Measurements from ENCODE around the gene MYL2.

MYL2 gene

DNA sequence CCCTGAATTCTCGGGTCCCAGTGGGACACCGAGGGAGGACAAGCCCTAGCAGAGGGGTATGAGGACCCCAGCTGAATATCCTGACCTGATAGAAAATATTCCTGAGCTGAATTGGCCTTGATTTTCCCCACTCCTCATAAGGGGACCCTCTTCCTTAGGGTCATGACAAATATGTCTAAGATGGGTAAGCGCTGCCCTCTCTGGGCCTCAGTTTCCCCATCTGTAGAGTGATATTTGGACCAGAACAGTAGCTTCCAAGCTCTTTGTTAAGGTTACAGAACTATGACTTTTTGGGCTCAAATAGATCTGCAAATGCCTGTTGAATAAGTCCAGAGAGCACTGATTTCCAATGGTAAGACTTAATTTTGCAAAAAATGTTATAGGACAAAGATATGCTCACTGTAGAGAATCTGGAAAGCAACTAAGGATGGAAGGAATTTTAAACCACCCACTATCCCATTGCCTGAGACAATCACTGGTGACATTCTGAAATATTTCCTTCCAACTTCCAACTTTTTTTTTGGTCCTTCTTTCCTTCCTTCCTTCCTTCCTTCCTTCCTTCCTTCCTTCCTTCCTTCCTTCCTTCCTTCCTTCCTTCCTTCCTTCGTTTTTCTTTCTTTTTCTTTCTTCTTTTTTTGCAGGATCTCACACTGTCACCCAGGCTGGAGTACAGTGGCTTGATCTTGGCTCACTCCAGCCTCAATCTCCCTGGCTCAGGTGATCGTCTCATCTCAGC is 32.0 kb downstream of the MYL2 start:
- no peak for DNase-seq

DNA sequence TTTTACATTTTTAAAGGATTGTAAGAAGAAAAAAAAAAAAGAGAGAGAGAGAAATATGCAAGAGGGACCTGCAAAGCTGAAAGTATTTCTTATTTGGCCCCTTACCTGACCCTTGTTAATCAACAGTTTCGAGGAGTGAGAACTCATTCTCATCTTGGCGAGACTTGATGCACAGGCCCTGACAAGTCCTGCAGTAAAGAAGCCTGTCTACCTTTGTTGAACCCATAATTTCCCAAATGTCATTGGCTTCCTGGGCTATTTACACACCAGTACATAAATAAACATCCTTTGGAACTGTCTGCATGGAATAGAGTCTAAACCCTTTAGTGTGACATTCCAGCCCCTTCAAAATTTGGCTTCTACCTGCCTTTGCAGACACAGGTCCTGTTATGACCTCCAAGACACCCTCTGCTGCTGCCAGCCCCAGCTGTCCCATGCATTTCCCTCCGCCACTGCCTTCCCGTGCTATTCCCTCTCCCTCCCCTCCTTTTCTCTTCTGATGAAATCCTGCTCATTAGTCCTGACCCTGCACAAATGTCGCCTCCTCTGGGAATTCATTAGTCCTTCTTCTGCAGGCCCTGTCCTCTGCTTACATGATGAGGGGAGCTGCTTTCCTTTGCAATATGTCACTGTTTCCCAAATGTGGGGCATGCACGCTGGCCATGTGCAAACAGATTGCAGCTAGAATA is 35.1 kb downstream of the MYL2 start:
- no peak for DNase-seq

DNA sequence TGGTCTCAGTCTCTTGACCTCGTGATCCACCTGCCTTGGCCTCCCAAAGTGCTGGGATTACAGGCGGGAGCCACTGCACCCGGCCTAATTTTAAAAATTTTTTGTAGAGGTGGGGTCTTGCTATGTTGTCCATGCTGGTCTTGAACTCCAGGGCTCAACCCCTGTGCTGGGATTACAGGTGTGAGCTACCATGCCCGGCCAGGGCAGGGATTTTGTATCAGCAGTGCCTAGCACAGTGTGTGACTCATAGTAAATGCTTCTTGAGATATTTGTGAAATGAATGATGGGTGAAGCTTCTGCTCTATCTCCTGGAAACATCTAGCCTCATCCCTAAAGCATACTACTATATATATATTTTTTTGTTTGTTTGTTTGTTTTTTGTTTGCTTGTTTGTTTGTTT is 37.1 kb downstream of the MYL2 start:
- DNase-seq: no peak

DNA sequence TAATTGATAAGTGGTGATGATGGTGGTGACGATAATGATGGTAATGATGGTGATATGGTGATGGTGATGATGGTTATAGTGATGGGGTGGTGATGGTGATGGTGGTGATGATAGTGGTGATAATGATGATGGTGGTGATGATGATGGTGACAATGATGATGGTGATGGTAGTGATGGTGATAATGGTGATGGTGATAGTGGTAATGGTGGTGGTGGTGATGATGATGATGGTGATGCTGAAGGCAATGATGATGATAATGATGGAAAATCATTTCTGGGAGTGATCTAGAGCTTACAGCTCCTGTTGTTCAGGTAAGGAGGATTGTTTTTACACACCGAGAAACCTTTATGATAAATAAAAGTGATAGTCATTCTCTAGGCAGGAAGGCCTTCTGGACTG is 39.7 kb downstream of the MYL2 start:
- no peak for DNase-seq

DNA sequence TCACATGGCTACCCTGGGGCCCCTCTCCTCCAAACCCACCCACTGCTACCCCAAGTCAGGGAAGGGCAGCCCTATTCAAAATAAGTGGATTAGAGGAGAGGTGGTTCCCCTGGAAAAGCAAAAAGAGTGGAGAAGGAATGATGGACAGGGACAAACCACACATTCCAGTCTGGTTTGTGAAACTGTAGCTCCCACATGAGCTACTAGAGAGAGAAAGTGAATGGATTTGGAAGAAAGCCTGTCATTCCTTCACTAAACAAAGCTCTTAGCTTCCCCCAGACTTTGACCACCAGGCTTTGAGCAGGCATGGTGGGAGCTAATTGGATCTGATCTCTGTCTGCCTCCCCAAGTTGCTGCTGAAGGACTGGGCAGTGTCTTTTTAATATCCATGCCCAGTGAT is 45.6 kb downstream of the MYL2 start:
- no peak for DNase-seq

DNA sequence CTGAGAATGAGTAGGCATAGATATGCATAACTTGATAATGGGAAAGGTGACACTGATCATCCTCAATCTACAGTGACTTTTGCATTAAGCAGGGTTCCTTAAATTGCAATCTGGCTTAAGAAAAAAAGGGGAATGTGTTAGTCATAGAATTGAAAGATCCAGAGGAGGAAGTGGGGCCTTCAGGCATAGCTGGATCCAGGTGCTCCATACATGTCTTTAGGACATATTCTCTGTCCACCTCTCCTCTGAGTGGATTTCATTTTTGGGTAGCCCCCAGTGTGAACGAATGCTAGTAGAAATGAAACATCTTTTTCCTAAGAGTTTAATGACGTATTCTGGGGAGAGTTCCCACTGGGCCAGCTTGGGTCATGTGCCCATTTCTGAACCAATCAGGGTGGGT is 46.0 kb downstream of the MYL2 start:
- DNase-seq: no peak

DNA sequence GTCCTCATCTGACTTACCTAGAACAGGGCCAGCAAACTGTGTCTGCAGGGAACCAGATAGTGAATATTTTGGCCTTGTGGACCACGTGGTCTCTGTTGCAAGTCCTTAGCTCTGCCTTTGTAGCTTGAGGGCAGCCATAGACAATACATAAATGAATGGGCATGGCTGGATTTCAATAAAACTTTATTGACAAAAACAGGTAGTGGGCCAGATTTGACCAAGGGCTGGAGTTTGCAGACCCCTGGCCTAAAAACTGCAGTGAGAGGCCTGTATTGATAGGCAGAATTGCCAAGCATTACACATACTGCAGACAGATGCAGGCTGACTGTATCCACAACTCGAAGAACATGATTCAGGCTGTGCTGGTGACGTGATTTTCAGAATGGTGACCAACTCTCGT is 48.3 kb downstream of the MYL2 start:
- DNase-seq: no peak

DNA sequence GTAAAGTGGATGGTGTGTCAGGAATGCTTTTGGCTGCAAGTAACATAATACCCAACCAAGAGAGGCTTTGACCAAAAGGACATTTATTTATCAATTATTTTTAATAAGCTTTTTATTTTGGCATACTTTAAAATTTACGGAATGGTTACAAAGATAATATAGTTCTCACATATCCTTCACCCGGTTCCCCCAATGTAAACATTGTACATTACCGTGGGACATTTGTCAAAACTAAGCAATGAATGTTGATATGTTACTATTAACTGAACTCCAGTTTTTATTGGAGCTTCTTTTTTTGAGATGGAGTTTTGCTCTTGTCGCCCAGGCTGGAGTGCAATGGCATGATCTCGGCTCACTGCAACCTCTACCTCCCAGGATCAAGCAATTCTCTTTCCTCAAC is 50.6 kb downstream of the MYL2 start:
- DNase-seq: no peak

DNA sequence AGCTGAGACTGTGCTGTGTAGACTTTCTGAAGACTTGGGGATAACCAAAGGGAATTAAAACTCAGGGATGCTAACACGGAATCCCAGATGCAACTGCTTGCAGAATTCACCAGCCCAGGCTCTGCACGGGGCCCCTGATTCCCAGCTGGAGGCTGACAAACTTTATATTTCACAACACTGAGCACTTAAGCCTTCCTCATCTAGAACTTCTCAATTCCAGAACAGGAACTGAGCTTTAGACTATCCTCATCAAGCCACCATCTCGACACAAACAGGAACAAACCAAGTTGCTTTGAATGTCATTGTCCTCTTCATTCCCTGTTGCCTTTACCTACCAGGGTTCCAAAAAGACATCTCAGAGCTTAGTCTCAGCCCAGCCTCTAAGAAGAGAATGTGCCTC is 51.4 kb downstream of the MYL2 start:
- no peak for DNase-seq

DNA sequence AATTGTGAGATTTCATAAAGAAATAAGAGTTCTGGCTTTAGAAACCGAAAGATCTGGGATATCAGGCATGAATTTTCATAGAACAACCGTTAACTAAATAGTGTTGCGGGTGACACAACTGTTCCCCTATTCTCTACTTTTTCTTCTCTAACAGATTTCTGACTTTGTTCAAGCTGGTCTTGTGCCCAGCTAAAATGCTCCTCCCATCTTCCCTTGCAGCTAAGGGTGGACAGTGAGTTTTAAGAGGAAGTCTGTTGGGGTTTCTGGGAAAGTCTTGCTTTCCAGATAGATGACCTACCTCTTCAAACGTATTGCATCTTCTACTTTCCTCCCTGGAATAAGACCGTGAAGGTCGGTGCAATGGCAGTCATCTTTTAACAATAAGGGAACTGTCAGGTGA is 54.9 kb downstream of the MYL2 start:
- no peak for DNase-seq

DNA sequence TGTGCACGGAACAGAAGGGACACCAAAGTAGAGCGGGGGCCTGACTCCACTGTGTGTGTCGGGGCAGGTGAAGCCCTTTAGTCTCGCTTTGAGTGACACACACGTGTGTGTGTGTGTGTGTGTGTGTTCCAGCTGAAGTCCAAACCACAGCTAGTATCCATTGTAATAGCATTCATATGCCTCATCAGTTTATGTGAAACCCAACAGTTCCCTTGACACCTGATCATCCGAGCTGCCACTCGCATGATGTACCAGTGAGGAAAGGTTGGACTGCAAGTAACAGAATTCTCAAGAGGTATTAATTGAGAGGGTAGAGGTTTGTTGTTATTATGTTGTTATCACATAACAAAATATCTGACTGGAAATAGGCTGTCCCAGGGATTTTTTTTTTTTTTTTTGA is 57.2 kb downstream of the MYL2 start:
- no peak for DNase-seq

DNA sequence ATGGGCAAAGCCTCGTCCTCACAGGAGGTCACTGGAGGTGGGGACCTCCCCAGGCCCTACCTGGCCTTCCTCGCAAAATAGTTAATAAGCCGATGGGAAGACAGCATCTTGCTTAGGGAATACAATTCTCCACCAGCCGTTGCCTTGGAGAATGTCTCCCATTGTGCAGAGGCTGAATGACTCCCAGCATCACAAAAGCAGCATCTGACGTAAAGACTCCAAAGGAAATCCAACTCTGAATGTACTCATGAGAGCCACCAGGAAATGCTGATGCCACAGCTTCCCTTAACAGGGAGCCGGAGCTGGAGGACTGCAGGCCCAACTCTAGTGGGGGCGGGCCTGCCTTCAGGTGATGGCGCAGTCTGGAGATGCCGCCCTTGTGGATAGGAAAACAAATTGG is 58.0 kb downstream of the MYL2 start:
- DNase-seq: no peak

DNA sequence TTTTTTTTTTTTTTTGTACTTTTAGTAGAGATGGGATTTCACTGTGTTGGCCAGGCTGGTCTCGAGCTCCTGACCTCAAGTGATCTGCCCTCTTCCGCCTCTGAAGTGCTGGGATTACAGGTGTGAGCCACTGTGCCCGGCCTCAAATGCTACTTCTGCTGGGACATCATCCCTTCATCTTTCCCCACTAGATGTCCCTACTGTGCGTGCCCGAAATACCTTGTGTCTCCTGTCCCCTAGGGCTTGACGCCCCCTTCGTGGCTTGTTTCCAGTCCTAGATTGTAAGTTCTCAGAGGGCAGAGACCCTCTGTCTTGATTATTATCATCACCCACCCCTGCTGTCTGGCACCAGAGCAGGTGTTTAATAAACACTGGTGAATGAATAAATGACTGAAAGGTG is 58.6 kb downstream of the MYL2 start:
- DNase-seq: no peak

All from T-helper 9 cell (primary cell).